Non-pigmented ciliary epithelial cell (primary cell): Measurements from ENCODE around the gene GPHA2.
A peak's percentile ranks its signal among the peaks of the same experiment; 100 is the strongest.

Source experiments
- DNase-seq: peaks from one replicate; pipeline ENCODE4 v3.0.0-alpha.2; 2010; ENCODE audit warnings: low read depth

The GPHA2 gene

GRCh38 chr11:64929625-64930024, 6.1 kb downstream of the GPHA2 start:
- no peak for DNase-seq

GRCh38 chr11:64928957-64929356, 6.7 kb downstream of the GPHA2 start:
- no peak for DNase-seq

GRCh38 chr11:64926689-64927088, 9.0 kb downstream of the GPHA2 start:
- DNase-seq: no peak

GRCh38 chr11:64925536-64926436, 9.9 kb downstream of the GPHA2 start:
- DNase-seq: no peak

- DNase-seq: no peak
Observed at GRCh38 chr11:64924910-64925284, 10.8 kb downstream of the GPHA2 start.

GRCh38 chr11:64923944-64924909, 11.5 kb downstream of the GPHA2 start, which contains the start of gene PPP2R5B:
PPP2R5B (plus strand) TSS chr11:64924689; CDS start chr11:64925735, 1,046 bp downstream.
- peak; percentile 79 for DNase-seq

- DNase-seq: no peak
Observed at GRCh38 chr11:64923151-64923661, 12.5 kb downstream of the GPHA2 start.

- no peak for DNase-seq
Observed at GRCh38 chr11:64921384-64921783, 14.3 kb downstream of the GPHA2 start.

- DNase-seq: no peak
Observed at GRCh38 chr11:64920124-64920523, 15.6 kb downstream of the GPHA2 start.

GRCh38 chr11:64919627-64920026, 16.1 kb downstream of the GPHA2 start:
- DNase-seq: no peak

GRCh38 chr11:64918017-64918416, 17.7 kb downstream of the GPHA2 start:
- DNase-seq: no peak

GRCh38 chr11:64917663-64917995, 18.1 kb downstream of the GPHA2 start:
- DNase-seq: no peak

GRCh38 chr11:64916775-64917662, 18.7 kb downstream of the GPHA2 start, which contains the start of gene ATG2A:
ATG2A (minus strand) TSS chr11:64917209; CDS start chr11:64917135, 74 bp downstream.
- peak; percentile 99 for DNase-seq

GRCh38 chr11:64916040-64916774, 19.5 kb downstream of the GPHA2 start:
- no peak for DNase-seq

- DNase-seq: no peak
Observed at GRCh38 chr11:64915376-64915887, 20.3 kb downstream of the GPHA2 start.

GRCh38 chr11:64914123-64914522, 21.6 kb downstream of the GPHA2 start:
- no peak for DNase-seq

- no peak for DNase-seq
Observed at GRCh38 chr11:64913171-64913727, 22.4 kb downstream of the GPHA2 start.

GRCh38 chr11:64911689-64912088, 24.0 kb downstream of the GPHA2 start:
- no peak for DNase-seq

- DNase-seq: no peak
Observed at GRCh38 chr11:64911142-64911541, 24.6 kb downstream of the GPHA2 start.

- no peak for DNase-seq
Observed at GRCh38 chr11:64910451-64911093, 25.1 kb downstream of the GPHA2 start.
